DMS 273 (cell line): ENCODE results near the gene HHIPL1.
"Not testable (repeated sequence)": the region's sequence is repeated elsewhere in the genome, so short reads cannot be mapped to it uniquely, and the experiment has no call there.

Source experiments
- DNase-seq: peaks from one replicate; lab custom pipeline; 2025; ENCODE audit not compliant: unreplicated experiment; lab: John Stamatoyannopoulos, UW

The HHIPL1 gene

GRCh38 chr14:99632410-99633035 is 12.4 kb upstream of the HHIPL1 start:
- no peak for DNase-seq

DNA sequence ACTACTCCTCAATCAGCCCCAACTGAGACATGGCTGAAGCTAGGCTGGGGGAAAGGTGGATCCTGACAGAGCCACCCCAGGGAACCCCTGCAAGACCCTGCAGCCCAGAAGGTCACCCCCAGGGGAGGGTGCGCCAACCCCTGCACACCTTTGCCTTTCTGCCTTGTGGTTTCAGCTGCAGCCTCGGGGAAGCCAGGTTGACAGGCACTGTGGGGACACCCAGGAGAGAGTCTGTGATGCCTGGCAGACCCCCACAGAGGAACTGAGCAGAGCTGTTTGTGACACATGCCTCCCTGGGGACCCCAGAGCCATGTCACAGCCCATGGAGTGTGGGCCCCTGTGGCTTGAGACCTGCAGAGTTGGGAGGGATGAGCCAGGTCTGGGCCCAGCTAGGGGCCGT is 11.8 kb upstream of the HHIPL1 start:
- DNase-seq = no peak

- DNase-seq = no peak
These were observed 11.0 kb upstream of the HHIPL1 start for GRCh38 chr14:99633918-99634317.

GRCh38 chr14:99634443-99634842 is 10.5 kb upstream of the HHIPL1 start:
- no peak for DNase-seq

GRCh38 chr14:99635116-99635515 is 9.8 kb upstream of the HHIPL1 start:
- no peak for DNase-seq

GRCh38 chr14:99636487-99636886 is 8.4 kb upstream of the HHIPL1 start:
- peak; percentile 28 for DNase-seq

DNA sequence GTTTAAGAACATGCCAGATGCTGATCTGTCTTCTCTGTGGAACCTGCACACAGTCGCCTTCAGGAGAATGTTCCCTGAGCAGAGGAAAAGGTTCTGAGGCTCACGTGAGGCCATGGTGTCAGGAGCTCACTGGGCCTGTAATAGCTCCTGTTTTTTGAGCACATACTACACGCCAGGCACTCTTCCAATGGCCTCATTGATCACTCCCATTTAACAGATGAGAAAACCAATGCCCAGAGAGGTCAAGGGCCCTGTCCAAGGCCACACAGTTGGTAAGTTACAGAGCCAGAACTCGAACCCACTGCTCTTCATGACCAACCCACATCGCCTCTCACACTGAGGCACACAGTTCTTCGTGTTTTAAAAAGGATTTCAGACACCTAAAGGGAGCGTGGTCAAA is 7.3 kb upstream of the HHIPL1 start:
- DNase-seq = no peak

DNA sequence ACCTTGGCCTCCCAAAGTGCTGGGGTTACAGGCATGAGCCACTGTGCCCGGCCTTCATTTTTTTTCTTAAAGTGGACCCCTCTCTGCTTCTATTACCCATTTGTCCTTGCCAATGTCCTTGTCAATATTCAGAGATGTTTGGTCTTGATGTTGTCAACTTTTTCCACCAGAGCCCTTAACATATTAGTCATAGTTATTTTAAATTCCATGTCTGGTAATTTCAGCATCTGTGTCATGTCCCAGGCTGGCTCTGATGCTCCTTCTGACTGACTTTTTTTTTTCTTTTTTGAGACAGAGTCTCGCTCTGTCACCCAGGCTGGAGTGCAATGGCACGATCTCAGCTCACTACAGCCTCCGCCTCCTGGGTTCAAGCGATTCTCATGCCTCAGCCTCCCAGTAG is 2.2 kb upstream of the HHIPL1 start:
- not testable (repeated sequence) for DNase-seq

GRCh38 chr14:99643343-99643742 is 1.6 kb upstream of the HHIPL1 start:
- no peak for DNase-seq

GRCh38 chr14:99644035-99644587 is 818 bp upstream of the HHIPL1 start:
- no peak for DNase-seq

DNA sequence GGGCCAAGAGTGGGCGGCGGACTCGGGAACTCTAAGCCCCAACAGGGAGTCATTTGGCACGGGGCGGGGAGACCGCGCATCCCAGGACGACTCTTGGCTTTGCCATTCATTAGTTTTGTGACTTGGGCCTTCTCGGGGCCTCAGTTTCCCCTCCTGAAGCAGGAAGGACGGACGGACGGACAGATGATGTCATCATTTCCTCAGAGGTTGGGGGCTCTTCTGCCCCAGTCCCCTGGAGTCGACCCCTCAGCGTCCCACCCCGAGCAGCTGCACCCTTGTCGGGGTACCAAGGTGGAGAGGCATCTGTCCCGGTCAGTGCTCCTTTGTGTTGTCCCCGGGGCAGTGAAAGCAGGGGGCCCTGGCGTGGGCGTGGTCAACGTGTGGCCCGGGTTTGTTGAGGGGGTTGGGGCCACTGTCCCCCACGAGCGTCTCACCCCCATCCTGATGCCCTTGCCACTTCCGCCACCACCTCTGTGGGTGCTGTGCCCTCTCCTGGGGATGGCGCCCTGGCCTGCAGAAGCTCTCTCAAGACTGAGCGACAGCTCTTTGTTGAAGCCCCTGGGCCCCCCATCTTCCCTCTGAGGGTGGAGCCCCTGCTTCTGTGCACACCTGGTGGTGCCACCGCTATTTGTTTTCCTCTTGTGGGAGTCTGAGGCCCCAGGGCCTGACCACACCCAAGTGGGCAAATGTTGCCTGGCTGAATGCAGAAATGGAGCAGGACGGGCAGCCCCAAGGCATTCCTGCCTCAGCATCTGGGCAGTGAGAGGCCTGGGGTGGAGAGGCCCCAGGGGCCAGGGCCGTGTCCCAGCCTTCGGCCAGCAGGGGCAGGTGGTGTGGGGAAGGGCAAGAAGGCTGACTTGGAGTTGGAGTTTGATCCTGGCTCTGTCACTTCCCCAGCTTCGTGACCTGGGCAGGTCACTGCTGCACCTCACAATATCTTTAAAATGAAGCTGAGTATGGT is 896 bp downstream of the HHIPL1 start:
- no peak for DNase-seq

DNA sequence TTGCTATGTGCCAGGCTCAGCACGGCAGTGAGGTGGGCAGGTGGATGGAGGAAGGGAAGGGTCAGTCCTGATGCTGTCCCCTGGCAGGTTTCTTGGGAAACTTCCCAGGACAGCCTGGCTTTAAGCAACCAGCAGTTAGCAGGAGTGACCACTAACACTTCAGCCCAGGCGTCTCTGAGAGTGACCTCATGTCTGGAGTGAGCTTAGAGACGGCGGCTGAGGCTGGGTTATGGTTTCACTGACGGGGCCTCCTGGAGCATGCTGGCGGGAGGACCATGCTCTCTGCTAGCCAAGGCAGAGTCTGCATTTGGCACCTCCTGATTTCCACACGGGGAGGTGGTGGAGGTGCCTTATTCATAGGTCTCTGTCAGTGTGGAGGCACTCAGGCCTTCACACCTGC is 2.5 kb downstream of the HHIPL1 start:
- no peak for DNase-seq

DNA sequence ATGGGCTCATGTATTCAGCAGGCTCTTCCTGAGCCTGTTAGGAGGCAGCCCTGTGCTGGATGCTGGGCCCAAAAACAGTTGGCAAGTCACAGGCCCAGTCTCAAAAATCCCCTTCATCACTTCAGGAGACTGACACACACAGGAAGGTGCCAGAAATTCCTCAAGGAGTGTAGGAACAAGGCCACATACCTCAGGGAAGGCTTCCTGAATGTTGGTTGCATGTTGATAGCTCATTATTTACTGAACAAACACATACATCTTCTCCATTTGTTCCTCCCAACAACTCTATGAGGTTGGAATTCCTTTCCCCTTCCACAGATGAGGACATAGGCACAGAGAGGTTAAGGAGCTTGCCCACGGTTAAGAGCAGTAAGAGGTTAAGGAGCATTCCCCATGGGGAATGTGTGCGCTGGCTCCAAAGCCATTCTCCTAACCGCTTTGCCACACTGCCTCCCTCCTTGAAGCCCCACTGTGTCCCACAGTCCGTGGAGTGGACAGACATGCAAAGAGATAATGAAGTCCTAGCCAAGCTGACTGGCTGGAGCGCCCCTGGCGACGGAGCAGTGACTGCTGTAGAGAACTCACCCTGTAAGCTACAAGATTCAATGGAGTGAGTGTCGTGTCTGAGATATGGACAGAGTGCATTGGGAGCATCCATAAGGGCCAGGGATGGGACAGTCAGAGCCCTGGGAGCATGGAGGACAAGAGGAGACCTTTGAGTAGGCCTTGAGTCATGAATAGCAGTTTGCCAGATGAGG is 3.3 kb downstream of the HHIPL1 start:
- no peak for DNase-seq

DNA sequence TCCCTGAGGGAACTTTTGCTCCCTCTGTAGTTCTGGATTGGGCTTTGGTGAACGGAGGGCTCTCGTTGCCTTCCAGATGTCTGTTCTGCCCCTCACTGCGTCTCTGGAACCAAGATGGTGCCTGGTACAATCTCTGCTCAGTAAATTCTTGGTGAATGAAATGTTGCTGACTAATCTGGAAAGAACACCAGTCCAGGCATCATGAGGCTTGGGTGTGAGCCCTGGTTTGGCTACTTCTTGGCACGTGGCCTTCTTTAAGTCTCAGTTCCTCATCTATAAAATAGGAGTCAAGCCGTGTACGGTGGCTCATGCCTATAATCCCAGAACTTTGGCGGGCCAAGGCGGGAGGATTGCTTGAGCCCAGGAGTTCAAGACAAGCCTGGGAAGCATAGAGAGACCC is 4.3 kb downstream of the HHIPL1 start:
- DNase-seq = no peak

GRCh38 chr14:99649643-99650042 is 4.7 kb downstream of the HHIPL1 start:
- DNase-seq = no peak

- no peak for DNase-seq
These were observed 5.3 kb downstream of the HHIPL1 start for GRCh38 chr14:99650189-99650588.

GRCh38 chr14:99651953-99652746 is 7.2 kb downstream of the HHIPL1 start:
- no peak for DNase-seq

DNA sequence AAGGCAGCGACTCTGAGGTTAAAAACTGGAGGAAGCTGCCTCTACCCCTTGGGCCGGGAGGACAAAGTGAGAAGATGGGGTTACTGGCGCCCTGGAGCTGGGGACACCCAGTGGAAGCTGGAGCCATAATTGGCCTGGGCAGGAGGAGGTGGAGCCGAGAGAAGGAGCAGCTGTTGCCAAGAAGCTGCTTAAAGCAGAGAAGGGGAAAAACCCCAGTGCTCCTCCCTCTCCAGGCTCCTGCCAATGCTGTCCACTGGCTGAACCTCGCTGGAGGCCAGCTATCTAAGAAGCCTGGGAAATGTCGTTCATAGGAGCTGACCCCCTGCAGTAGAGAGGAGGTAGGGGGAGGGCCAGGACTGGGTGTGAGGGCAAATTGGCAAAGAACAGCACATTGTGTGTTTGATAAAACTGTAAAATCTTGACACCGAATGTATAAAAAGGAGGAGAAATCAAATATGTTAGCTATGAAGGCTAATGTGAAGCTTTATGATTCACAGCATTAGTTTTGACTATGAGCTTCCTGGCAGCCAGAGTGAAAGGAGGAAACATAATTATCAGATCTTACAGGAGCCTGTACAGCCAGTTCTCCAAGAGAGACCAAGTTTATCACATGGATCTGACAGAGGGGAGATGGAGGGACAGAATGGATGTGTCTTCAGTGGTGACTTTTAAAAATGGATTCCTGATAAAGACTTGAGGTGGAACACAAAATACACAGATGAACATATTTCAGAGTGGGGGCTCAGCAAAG is 9.5 kb downstream of the HHIPL1 start:
- DNase-seq = peak; percentile 79

DNA sequence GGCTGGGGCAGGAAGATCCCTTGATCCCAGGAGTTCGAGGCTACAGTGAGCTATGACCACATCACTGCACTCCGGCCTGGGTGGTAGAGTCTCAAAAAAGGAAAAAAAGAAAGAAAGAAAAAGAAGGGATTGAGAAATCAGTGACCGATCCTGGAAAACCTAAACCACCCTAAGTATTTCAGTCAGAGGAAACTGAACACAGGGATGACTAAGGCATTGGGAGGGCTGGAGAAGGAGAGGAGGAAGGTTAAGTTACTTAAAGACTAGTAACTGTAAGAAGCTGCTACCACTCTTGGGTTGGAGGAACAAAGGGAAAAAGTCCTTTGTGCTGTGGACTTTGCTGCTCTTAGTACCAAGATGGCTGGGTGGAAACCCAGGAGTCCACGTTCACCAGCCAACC is 10.6 kb downstream of the HHIPL1 start:
- DNase-seq = no peak

DNA sequence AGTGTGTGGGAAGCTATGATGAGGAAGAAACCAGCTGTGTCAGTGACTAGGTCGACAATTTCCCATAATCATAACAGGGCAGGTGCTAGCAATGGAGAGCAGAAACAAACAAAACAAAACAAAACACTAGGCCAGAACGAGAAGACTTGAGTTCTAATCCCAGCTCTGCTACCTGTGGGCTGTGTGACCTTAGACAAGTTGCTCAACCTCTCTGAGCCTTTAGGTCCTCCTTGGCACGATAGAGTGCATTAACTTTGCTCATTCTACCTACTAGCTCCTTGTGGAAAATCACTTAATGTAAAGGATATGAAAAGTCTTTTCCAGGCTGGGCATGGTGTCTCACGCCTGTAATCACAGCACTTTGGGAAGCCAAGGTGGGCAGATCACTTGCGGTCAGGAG is 11.2 kb downstream of the HHIPL1 start:
- no peak for DNase-seq
